A549 (cell line): ENCODE results near the gene TDRKH. TPM values are rescaled to one million over a fixed set of nuclear protein-coding genes. Genes with fewer than 3 reads are reported as not detected.

ENCODE experiments used
- ATAC-seq, 2 experiments: fragments of 200-7000 bp in 1 of 2; fragments of >200 bp in 1 of 2; cut with Nextera tagmentation in 1 of 2; cut with Tn5 transposase in 1 of 2; 3 replicates each; pipeline versions ENCODE4 v1.8.0 to v1.9.1; 2018 to 2020; ENCODE audit warnings: mild to moderate bottlenecking in 1 of 2, moderate library complexity in 1 of 2
- CTCF ChIA-PET: fragments of 300-600 bp; sonication (Branson Sonifier 250); formaldehyde crosslinking; extraction: SDS; loops from one replicate; lab custom pipeline; 2021; ENCODE audit warnings: antibody characterized with exemption, inconsistent platforms; lab: Yijun Ruan, JAX
- POLR2A ChIA-PET: fragments of 350-600 bp; formaldehyde crosslinking; extraction: SDS; loops from one replicate; lab custom pipeline; 2021; ENCODE audit warnings: antibody characterized with exemption, inconsistent platforms; lab: Yijun Ruan, JAX
- DNase-seq, 2 experiments: peaks; one replicate each; pipeline versions ENCODE4 v3.0.0 to v3.0.0-alpha.2; 2011 to 2016; ENCODE audit warnings: low read depth in 1 of 2, low spot score in 1 of 2
- FAIRE-seq: peaks from 2 replicates; lab custom pipeline; 2011; peaks lifted over from hg19 to GRCh38; lab: Jason Lieb, UNC
- H3K27ac ChIP-seq, 2 experiments: fragments of >200 bp; sonication (Bioruptor Twin); formaldehyde crosslinking; 3 replicates each; pipeline ENCODE4 v1.5.1; 2016 to 2017
- H3K4me1 ChIP-seq: fragments of >200 bp; sonication (Bioruptor Twin); formaldehyde crosslinking; 3 replicates; pipeline ENCODE4 v1.6.1; 2016
- H3K4me2 ChIP-seq: fragments of >200 bp; sonication (Bioruptor Twin); formaldehyde crosslinking; 3 replicates; pipeline ENCODE4 v1.6.1; 2016
- H3K4me3 ChIP-seq: fragments of >200 bp; sonication (Bioruptor Twin); formaldehyde crosslinking; 3 replicates; pipeline ENCODE4 v1.5.1; 2016
- H3K9me3 ChIP-seq: fragments of >200 bp; sonication (Bioruptor Twin); formaldehyde crosslinking; 3 replicates; pipeline ENCODE4 v1.6.1; 2016
- CBX8 ChIP-seq: fragments of 200-600 bp; sonication (generic); IDR thresholded peaks from 2 replicates; pipeline ENCODE4 v1.6.1; 2016
- CHD2 ChIP-seq: fragments of 150-350 bp; IDR thresholded peaks from 2 replicates; pipeline ENCODE4 v1.6.1; 2014; ENCODE audit warnings: low read length; ENCODE audit not compliant: partially characterized antibody
- CHD4 ChIP-seq: fragments of 200-600 bp; sonication (generic); IDR thresholded peaks from 2 replicates; pipeline ENCODE4 v1.6.1; 2016; ENCODE audit warnings: antibody characterized with exemption, mild to moderate bottlenecking, borderline replicate concordance
- FOSB ChIP-seq: fragments of 250-450 bp; sonication (Bioruptor Pico); IDR thresholded peaks from 2 replicates; pipeline ENCODE4 v1.5.0; 2020; ENCODE audit warnings: mild to moderate bottlenecking, moderate library complexity
- HOXB5 ChIP-seq: fragments of 250-450 bp; sonication (Bioruptor Pico); IDR thresholded peaks from 2 replicates; pipeline ENCODE4 v1.5.0; 2020; ENCODE audit warnings: mild to moderate bottlenecking, moderate library complexity
- JUN ChIP-seq, 2 experiments: fragments of >200 bp; sonication (Bioruptor Twin); formaldehyde crosslinking; IDR thresholded peaks; 2 replicates in 1 of 2; 3 replicates in 1 of 2; pipeline ENCODE4 v1.6.1; 2016 to 2017
- JUNB ChIP-seq: fragments of >200 bp; sonication (Bioruptor Twin); formaldehyde crosslinking; IDR thresholded peaks from 2 replicates; pipeline ENCODE4 v1.6.1; 2016
- MYC ChIP-seq: IDR thresholded peaks from 2 replicates; pipeline ENCODE4 v1.6.1; 2012; ENCODE audit warnings: mild to moderate bottlenecking, inconsistent platforms, low read length, improper control_type of control experiment, borderline replicate concordance
- NR3C1 ChIP-seq: fragments of >200 bp; sonication (Bioruptor Twin); formaldehyde crosslinking; IDR thresholded peaks from 3 replicates; pipeline ENCODE4 v1.6.1; 2017
- RNF2 ChIP-seq: fragments of 200-600 bp; sonication (generic); IDR thresholded peaks from 2 replicates; pipeline ENCODE4 v1.6.1; 2016; ENCODE audit warnings: low read depth, mild to moderate bottlenecking, antibody characterized with exemption, moderate library complexity, borderline replicate concordance
- SREBF2 ChIP-seq: fragments of 450-650 bp; IDR thresholded peaks from 2 replicates; pipeline ENCODE4 v1.6.1; 2014; ENCODE audit warnings: mild to moderate bottlenecking, moderate library complexity
- TP53 ChIP-seq: fragments of 250-450 bp; sonication (Bioruptor Pico); IDR thresholded peaks from 2 replicates; pipeline ENCODE4 v1.5.0; 2021; ENCODE audit warnings: mild to moderate bottlenecking, moderate library complexity
- ZNF302 ChIP-seq: fragments of 250-450 bp; sonication (Bioruptor Pico); IDR thresholded peaks from 2 replicates; pipeline ENCODE4 v1.9.0; 2021; ENCODE audit warnings: inconsistent platforms, mild to moderate bottlenecking, moderate library complexity
- ZSCAN20 ChIP-seq: fragments of 250-450 bp; sonication (Bioruptor Pico); IDR thresholded peaks from 2 replicates; pipeline ENCODE4 v1.8.0; 2022; ENCODE audit warnings: mild to moderate bottlenecking, moderate library complexity
- WGBS: methylation state at CpG from one replicate; pipeline ENCODE4 v1.1.6; 2017; ENCODE audit errors: missing lambda C conversion rate; 5-methylcytosine and 5-hydroxymethylcytosine counted together
- polyA plus RNA-seq, 4 experiments: library from polyadenylated mRNA; depleted of rRNA in 3 of 4; stranded (reverse); fragments of >200 nt; fragmentation: RNase III in 1 of 4; extraction: RNeasy Plus Mini Kit Qiagen cat#74134 plus additional on column Dnase treatment in 1 of 4; gene quantifications; 2 replicates in 3 of 4; 3 replicates in 1 of 4; pipeline ENCODE4 v1.2.3, GENCODE V29; 2011 to 2017
- TF ChIP-seq, protein P1 (sequence below): fragments of 250-450 bp; sonication (Bioruptor Pico); IDR thresholded peaks from 2 replicates; pipeline ENCODE4 v1.5.0; 2020; ENCODE audit warnings: low read depth, mild to moderate bottlenecking, moderate library complexity
- TF ChIP-seq, protein P2 (sequence below): IDR thresholded peaks from 2 replicates; pipeline ENCODE4 v1.6.1; 2012; ENCODE audit warnings: low read depth, borderline replicate concordance
- TF ChIP-seq, protein P3 (sequence below): fragments of 200-600 bp; sonication (generic); IDR thresholded peaks from 2 replicates; pipeline ENCODE4 v1.6.1; 2016; ENCODE audit warnings: antibody characterized with exemption, mild to moderate bottlenecking, moderate library complexity
- TF ChIP-seq, protein P4 (sequence below): IDR thresholded peaks from 2 replicates; pipeline ENCODE4 v1.6.1; 2012
- TF ChIP-seq, protein P5 (sequence below): IDR thresholded peaks from 2 replicates; pipeline ENCODE4 v1.6.1; 2012

TDRKH gene
- polyA plus RNA-seq, 2 of the 4 experiments (the other 2 are of a cell fraction), result 7.7 to 8.8 TPM

DNA sequence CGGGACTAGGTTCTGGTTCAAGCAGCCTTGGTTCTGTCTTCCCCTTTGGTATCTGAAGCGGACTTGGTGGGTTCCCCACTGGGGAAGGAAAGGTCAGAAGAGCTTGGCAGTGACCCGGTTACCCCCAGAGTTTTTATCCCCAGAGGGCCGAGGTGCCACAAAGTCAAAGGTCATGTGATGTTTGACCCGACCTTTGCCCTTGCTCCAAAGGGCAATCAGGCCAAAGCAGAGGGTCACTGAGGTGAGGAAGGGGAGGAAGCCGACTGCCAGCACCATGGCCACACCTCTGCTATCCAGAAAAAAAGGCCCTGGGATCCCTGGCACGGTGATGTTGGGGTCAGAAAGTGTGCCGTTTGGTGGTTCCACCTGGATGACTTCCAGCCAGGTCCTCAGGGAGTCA lies 10.5 kb upstream of the TDRKH start:
- ChIA-PET POLR2A (no interaction called here), CTCF (no interaction called here)
- no peaks in the 10 kb centered on the region for H3K9me3 ChIP-seq
- no peak overlapping the region for H3K4me3 ChIP-seq
- TF ChIP-seq, protein P1, sequence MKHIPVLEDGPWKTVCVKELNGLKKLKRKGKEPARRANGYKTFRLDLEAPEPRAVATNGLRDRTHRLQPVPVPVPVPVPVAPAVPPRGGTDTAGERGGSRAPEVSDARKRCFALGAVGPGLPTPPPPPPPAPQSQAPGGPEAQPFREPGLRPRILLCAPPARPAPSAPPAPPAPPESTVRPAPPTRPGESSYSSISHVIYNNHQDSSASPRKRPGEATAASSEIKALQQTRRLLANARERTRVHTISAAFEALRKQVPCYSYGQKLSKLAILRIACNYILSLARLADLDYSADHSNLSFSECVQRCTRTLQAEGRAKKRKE (CRISPR knock-in tag), result no peak
- no peak for TF ChIP-seq ZNF302 (CRISPR knock-in tag)
- TF ChIP-seq CHD2, result no peak
- TF ChIP-seq NR3C1, result no peak
- no peak for TF ChIP-seq SREBF2
- TF ChIP-seq CBX8, result no peak
- TF ChIP-seq TP53 (CRISPR knock-in tag), result no peak
- TF ChIP-seq JUN (IDR thresholded peaks at IDR 0.05), result no peak
- H3K27ac ChIP-seq, result no peak overlapping the region
- FAIRE-seq (no peak), DNase-seq (no peak), ATAC-seq (no peak)
- no peak overlapping the region for H3K4me2 ChIP-seq
- WGBS, result 33% methylated on average over 8 of the region's 8 CpGs
- no peaks in the 10 kb centered on the region for H3K4me1 ChIP-seq

DNA sequence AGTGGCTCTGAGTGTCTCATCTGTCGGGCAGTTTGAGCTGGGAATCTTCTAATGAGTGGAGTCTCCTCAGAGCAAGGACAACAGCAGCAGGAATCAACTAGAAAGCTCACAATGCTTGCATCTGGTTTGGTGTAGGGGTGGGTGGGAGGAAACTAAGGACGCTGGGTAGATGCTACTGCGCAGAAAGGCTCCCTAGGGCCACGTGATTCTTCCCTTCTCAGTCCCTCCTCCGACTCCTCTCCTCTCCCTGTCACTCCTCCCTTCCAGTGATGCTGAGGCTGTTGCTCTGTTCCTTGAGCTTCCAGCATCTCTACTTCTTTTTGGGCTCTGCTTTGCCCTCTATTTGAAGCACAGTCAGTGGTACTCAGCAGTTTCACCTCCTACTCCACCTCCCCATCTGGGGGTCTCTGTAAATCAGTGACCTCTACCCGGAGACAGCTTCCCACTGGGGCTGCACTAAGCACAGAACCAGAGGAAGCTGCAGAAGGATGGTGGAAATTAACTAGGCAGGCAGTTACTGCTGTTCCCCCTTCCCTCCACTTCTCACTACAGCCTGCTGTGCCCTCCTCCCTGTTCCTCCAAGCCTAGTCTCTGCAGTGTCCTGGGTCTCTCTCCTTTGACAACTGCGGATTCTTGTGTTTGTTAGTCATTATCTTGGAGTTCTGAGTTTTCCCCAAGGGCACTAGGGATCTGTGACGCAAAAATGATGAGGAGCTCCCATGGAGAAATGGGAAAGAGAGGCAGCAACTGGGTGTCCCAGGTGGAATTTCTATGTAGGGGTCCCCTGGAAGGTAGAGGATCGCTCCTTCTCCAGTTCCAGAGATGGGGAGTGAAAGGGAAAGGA lies 9.1 kb upstream of the TDRKH start:
- POLR2A ChIA-PET, result no interaction called here
- H3K4me1 ChIP-seq, result no peaks in the 10 kb centered on the region
- H3K4me3 ChIP-seq, result no peak overlapping the region
- FAIRE-seq (no peak), DNase-seq (no peak), ATAC-seq (peak in 1 of 2 experiments; percentile 41; a peak in 2 of 6 replicates)
- 48% methylated on average over 9 of the region's 9 CpGs for WGBS
- H3K9me3 ChIP-seq, result no peaks in the 10 kb centered on the region
- TF ChIP-seq CHD4, result no peak
- TF ChIP-seq CBX8, result no peak
- no peak for TF ChIP-seq JUNB
- TF ChIP-seq, protein P2, sequence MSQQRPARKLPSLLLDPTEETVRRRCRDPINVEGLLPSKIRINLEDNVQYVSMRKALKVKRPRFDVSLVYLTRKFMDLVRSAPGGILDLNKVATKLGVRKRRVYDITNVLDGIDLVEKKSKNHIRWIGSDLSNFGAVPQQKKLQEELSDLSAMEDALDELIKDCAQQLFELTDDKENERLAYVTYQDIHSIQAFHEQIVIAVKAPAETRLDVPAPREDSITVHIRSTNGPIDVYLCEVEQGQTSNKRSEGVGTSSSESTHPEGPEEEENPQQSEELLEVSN, result no peak
- TF ChIP-seq, protein P3, sequence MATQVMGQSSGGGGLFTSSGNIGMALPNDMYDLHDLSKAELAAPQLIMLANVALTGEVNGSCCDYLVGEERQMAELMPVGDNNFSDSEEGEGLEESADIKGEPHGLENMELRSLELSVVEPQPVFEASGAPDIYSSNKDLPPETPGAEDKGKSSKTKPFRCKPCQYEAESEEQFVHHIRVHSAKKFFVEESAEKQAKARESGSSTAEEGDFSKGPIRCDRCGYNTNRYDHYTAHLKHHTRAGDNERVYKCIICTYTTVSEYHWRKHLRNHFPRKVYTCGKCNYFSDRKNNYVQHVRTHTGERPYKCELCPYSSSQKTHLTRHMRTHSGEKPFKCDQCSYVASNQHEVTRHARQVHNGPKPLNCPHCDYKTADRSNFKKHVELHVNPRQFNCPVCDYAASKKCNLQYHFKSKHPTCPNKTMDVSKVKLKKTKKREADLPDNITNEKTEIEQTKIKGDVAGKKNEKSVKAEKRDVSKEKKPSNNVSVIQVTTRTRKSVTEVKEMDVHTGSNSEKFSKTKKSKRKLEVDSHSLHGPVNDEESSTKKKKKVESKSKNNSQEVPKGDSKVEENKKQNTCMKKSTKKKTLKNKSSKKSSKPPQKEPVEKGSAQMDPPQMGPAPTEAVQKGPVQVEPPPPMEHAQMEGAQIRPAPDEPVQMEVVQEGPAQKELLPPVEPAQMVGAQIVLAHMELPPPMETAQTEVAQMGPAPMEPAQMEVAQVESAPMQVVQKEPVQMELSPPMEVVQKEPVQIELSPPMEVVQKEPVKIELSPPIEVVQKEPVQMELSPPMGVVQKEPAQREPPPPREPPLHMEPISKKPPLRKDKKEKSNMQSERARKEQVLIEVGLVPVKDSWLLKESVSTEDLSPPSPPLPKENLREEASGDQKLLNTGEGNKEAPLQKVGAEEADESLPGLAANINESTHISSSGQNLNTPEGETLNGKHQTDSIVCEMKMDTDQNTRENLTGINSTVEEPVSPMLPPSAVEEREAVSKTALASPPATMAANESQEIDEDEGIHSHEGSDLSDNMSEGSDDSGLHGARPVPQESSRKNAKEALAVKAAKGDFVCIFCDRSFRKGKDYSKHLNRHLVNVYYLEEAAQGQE, result no peak
- TF ChIP-seq MYC, result no peak
- TF ChIP-seq, protein P4, sequence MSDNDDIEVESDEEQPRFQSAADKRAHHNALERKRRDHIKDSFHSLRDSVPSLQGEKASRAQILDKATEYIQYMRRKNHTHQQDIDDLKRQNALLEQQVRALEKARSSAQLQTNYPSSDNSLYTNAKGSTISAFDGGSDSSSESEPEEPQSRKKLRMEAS, result no peak
- TF ChIP-seq ZSCAN20 (CRISPR knock-in tag), result no peak
- TF ChIP-seq RNF2, result no peak
- TF ChIP-seq, protein P5, sequence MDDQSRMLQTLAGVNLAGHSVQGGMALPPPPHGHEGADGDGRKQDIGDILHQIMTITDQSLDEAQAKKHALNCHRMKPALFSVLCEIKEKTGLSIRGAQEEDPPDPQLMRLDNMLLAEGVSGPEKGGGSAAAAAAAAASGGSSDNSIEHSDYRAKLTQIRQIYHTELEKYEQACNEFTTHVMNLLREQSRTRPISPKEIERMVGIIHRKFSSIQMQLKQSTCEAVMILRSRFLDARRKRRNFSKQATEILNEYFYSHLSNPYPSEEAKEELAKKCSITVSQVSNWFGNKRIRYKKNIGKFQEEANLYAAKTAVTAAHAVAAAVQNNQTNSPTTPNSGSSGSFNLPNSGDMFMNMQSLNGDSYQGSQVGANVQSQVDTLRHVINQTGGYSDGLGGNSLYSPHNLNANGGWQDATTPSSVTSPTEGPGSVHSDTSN, result no peak
- TF ChIP-seq, protein P1 (CRISPR knock-in tag), result no peak
- TF ChIP-seq FOSB (CRISPR knock-in tag), result no peak
- TF ChIP-seq HOXB5 (CRISPR knock-in tag), result no peak
- H3K4me2 ChIP-seq, result no peak overlapping the region
- CTCF ChIA-PET, result interaction anchor here (0.6 to 1.2 kb wide), 2 partner anchors 37 to 296 kb away, joined by 3 to 6 read pairs; no protein-coding TSS in a partner anchor
- H3K27ac ChIP-seq, result no peak overlapping the region
